Renal cortical epithelial cell (primary cell): ENCODE data around the gene TEN1. TPM values are rescaled to one million over a fixed set of nuclear protein-coding genes. Genes with fewer than 3 reads are reported as not detected.

Experiments
- DNase-seq: peaks from one replicate; pipeline ENCODE4 v3.0.0-alpha.2; 2011; ENCODE audit warnings: low read depth
- total RNA-seq: library from RNA; depleted of rRNA; stranded (reverse); fragments of >200 nt; gene quantifications from 2 replicates; pipeline ENCODE4 v1.2.3, GENCODE V29; 2014

TEN1 gene
- total RNA-seq, 1 donor from 2014 or later: 15.5 TPM

- peak; percentile 36 for DNase-seq
These were observed 26.5 kb downstream of the TEN1 start for GRCh38 chr17:76005263-76006149.

- DNase-seq: no peak
These were observed 28.2 kb downstream of the TEN1 start for GRCh38 chr17:76007131-76007849.

GRCh38 chr17:76007850-76008165 is 28.8 kb downstream of the TEN1 start:
- no peak for DNase-seq

- no peak for DNase-seq
These were observed 29.2 kb downstream of the TEN1 start for GRCh38 chr17:76008208-76008607.

GRCh38 chr17:76008630-76009425 is 29.8 kb downstream of the TEN1 start:
- DNase-seq: no peak

- no peak for DNase-seq
These were observed 30.4 kb downstream of the TEN1 start for GRCh38 chr17:76009447-76009846.

- DNase-seq: no peak
These were observed 31.1 kb downstream of the TEN1 start for GRCh38 chr17:76009969-76010661.

GRCh38 chr17:76011951-76012350 is 32.9 kb downstream of the TEN1 start:
- DNase-seq: no peak

GRCh38 chr17:76013377-76013932 is 34.4 kb downstream of the TEN1 start:
- no peak for DNase-seq

GRCh38 chr17:76014100-76014924 is 35.3 kb downstream of the TEN1 start:
- DNase-seq: no peak

- no peak for DNase-seq
These were observed 35.9 kb downstream of the TEN1 start for GRCh38 chr17:76014925-76015261.

- no peak for DNase-seq
These were observed 38.7 kb downstream of the TEN1 start for GRCh38 chr17:76017481-76018339.

- no peak for DNase-seq
These were observed 39.3 kb downstream of the TEN1 start for GRCh38 chr17:76018340-76018680.

- no peak for DNase-seq
These were observed 39.8 kb downstream of the TEN1 start for GRCh38 chr17:76018801-76019200.

- no peak for DNase-seq
These were observed 40.9 kb downstream of the TEN1 start for GRCh38 chr17:76019833-76020467.

GRCh38 chr17:76022285-76022684 is 43.2 kb downstream of the TEN1 start:
- no peak for DNase-seq

GRCh38 chr17:76022973-76023899 is 44.2 kb downstream of the TEN1 start:
- no peak for DNase-seq

GRCh38 chr17:76023900-76024237 is 44.8 kb downstream of the TEN1 start:
- no peak for DNase-seq
